ENCODE data around the gene CLIP4.

Gene CLIP4

GRCh38 chr2:29220506-29221270 lies 105.5 kb downstream of the CLIP4 start:
- no peak for DNase-seq (ENCODE audit: low read depth in 2 of 2)

- no peak for DNase-seq (ENCODE audit: low read depth in 2 of 2)
Measured at GRCh38 chr2:29222381-29223179, 107.4 kb downstream of the CLIP4 start.

- no peak for DNase-seq (ENCODE audit: low read depth in 2 of 2)
Measured at GRCh38 chr2:29223257-29223656, 108.0 kb downstream of the CLIP4 start.

GRCh38 chr2:29223851-29224692 lies 108.9 kb downstream of the CLIP4 start:
- no peak for DNase-seq (ENCODE audit: low read depth in 2 of 2)

- no peak for DNase-seq (ENCODE audit: low read depth in 2 of 2)
Measured at GRCh38 chr2:29224693-29225551, 109.7 kb downstream of the CLIP4 start.

GRCh38 chr2:29225814-29226213 lies 110.6 kb downstream of the CLIP4 start:
- no peak for DNase-seq (ENCODE audit: low read depth in 2 of 2)

- DNase-seq (ENCODE audit: low read depth in 2 of 2), result no peak
Measured at GRCh38 chr2:29226375-29226774, 111.2 kb downstream of the CLIP4 start.

- no peak for DNase-seq (ENCODE audit: low read depth in 2 of 2)
Measured at GRCh38 chr2:29226808-29227207, 111.6 kb downstream of the CLIP4 start.

GRCh38 chr2:29227935-29228675 lies 112.9 kb downstream of the CLIP4 start:
- no peak for DNase-seq (ENCODE audit: low read depth in 2 of 2)

- DNase-seq (ENCODE audit: low read depth in 2 of 2), result no peak
Measured at GRCh38 chr2:29228947-29229346, 113.7 kb downstream of the CLIP4 start.

- DNase-seq (ENCODE audit: low read depth in 2 of 2), result no peak
Measured at GRCh38 chr2:29229640-29230039, 114.4 kb downstream of the CLIP4 start.

- DNase-seq (ENCODE audit: low read depth in 2 of 2), result no peak
Measured at GRCh38 chr2:29232041-29232440, 116.8 kb downstream of the CLIP4 start.

GRCh38 chr2:29233428-29233827 lies 118.2 kb downstream of the CLIP4 start:
- DNase-seq (ENCODE audit: low read depth in 2 of 2), result no peak

- DNase-seq (ENCODE audit: low read depth in 2 of 2), result no peak
Measured at GRCh38 chr2:29235411-29235810, 120.2 kb downstream of the CLIP4 start.

- DNase-seq (ENCODE audit: low read depth in 2 of 2), result no peak
Measured at GRCh38 chr2:29236074-29236473, 120.9 kb downstream of the CLIP4 start.

- no peak for DNase-seq (ENCODE audit: low read depth in 2 of 2)
Measured at GRCh38 chr2:29238497-29238896, 123.3 kb downstream of the CLIP4 start.

Data from stimulated activated CD4-positive, alpha-beta T cell treated with anti-CD3 and anti-CD28 coated beads, Interleukin-15, amount 100 ng/mL, for 48 hours (primary cell).